ENCODE data around the gene RIMS1.

RIMS1 gene

DNA sequence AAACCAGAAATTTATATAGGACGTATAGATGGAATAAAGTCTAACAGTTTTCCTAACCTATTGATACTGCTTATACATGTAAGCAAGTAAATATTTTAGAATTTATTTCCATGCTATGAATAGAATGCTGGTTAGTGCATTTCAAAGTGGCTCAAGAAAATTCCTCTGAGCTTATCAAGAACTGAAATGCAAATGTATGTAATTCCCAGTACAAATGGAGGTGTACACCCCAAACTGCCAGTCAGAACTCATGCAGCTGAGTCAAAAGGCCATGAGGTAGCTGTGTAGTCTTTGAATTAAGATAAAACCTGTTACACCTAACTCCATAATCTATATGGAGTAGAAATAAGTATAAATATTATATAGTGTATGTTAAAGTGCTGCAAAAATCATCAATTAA, 503.3 kb downstream of the RIMS1 start:
- no peak for DNase-seq (ENCODE audit: extremely low read depth, low read depth)
- TF ChIP-seq, protein P1, sequence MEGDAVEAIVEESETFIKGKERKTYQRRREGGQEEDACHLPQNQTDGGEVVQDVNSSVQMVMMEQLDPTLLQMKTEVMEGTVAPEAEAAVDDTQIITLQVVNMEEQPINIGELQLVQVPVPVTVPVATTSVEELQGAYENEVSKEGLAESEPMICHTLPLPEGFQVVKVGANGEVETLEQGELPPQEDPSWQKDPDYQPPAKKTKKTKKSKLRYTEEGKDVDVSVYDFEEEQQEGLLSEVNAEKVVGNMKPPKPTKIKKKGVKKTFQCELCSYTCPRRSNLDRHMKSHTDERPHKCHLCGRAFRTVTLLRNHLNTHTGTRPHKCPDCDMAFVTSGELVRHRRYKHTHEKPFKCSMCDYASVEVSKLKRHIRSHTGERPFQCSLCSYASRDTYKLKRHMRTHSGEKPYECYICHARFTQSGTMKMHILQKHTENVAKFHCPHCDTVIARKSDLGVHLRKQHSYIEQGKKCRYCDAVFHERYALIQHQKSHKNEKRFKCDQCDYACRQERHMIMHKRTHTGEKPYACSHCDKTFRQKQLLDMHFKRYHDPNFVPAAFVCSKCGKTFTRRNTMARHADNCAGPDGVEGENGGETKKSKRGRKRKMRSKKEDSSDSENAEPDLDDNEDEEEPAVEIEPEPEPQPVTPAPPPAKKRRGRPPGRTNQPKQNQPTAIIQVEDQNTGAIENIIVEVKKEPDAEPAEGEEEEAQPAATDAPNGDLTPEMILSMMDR (IDR thresholded peaks at IDR 0.05; ENCODE audit: low read depth, low read length, missing control alignments): no peak
- no peak overlapping the region for H3K4me3 ChIP-seq (replicated peaks; ENCODE audit: low read depth, low read length)

DNA sequence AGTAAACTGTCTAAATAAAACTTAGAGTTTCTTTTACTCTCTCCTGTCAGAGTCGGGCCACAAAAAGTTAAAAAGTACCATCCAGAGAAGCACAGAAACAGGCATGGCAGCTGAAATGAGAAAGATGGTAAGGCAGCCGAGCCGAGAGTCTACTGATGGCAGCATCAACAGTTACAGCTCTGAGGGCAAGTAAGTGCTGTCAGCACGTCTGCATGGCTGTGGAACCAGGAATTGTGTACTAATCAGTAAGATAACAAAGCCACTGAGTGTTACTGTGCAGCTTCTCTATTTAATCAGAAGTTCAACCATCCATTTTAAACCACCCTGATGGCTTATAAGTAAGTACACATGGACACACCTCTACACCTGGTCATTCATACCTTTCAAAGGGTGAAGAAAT, 504.2 kb downstream of the RIMS1 start:
- no peak for DNase-seq (ENCODE audit: extremely low read depth, low read depth)
- TF ChIP-seq, protein P1 (IDR thresholded peaks at IDR 0.05; ENCODE audit: low read depth, low read length, missing control alignments): no peak
- H3K4me3 ChIP-seq (replicated peaks; ENCODE audit: low read depth, low read length): no peak overlapping the region

DNA sequence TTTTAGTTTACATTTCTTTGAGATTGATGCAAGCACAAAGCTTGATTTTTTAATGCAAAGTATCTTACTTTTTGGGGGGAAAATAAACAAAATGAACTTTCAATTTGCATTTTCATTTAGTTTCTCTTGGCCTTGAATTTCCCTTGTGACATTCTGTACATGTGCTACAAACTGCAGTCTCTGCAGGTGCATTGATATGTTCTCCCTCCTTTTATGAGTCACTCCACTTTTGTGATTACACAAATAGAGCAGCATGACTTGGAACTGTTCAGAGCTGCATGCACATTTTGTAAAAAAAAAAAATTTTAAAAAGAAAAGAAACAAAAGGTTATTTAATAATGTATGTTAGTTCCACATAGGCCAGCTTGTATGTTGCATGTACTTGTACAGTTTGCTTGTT, 515.5 kb downstream of the RIMS1 start:
- no peak for DNase-seq (ENCODE audit: extremely low read depth, low read depth)
- TF ChIP-seq, protein P1 (IDR thresholded peaks at IDR 0.05; ENCODE audit: low read depth, low read length, missing control alignments): no peak
- H3K4me3 ChIP-seq (replicated peaks; ENCODE audit: low read depth, low read length): no peak overlapping the region

DNA sequence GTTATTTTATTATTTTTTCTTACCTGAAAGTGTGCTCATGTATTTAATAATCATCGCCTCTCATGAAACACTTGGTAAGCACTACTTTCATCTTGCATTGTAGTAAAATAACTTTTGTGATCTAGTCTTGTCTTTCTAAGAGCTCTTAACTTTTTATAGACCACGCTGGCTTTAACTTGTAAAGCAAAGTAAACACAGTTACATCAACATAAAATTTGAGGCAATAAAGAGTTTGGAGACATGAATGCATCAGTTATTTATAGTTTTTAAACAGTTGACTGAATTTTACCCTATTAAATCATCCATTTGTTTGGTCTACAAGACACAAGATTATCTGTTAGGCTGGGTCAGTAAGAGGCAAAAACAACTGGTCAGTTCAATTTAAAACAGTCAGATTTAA, 517.1 kb downstream of the RIMS1 start:
- TF ChIP-seq, protein P1 (IDR thresholded peaks at IDR 0.05; ENCODE audit: low read depth, low read length, missing control alignments): no peak
- H3K4me3 ChIP-seq (replicated peaks; ENCODE audit: low read depth, low read length): no peak overlapping the region

DNA sequence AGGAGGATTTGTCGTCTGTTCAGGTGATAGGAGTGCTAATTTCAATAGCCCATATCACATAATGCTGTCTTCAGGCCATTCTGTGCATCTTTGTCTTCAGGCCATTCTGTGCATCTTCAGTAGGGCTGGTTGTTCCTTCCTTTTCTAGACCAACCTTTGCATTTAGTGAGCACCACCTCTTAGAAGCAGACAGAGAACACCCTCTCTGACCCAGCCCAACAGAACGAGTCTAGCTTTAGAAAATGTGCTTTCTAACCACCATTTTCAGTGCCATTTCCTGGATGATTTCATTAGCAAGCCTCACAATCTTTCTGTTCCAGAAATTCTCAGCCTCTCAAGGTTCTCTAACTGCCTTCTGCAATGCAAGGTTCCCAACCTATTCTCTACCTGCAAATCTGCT, 520.2 kb downstream of the RIMS1 start:
- TF ChIP-seq, protein P1 (IDR thresholded peaks at IDR 0.05; ENCODE audit: low read depth, low read length, missing control alignments): no peak

More for the DNA sequence above, 517.1 kb downstream of the RIMS1 start:
- DNase-seq (ENCODE audit: extremely low read depth, low read depth): no peak

DNA sequence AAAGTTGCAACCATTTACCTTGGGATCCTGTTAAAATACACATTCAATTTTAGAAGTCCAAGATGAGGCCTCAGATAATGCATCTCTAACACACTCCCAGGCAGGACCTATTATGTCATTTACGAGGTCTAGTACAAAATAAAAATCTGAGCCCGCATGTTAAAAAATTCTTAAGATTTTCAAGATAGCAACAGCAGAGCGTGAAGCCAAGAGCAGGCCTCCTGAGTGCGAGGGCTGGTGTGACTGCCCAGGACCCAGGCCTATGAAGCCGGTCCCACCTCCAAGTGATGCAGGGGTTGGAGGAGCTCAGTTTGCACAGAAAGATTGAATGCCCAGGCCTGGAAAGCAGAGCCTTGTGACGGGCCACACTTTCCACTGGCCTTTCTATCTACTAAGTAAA, 524.4 kb downstream of the RIMS1 start:
- TF ChIP-seq, protein P1 (IDR thresholded peaks at IDR 0.05; ENCODE audit: low read depth, low read length, missing control alignments): no peak
- H3K4me3 ChIP-seq (replicated peaks; ENCODE audit: low read depth, low read length): no peak overlapping the region
- DNase-seq (ENCODE audit: extremely low read depth, low read depth): no peak

More for the DNA sequence above, 520.2 kb downstream of the RIMS1 start:
- no peak for DNase-seq (ENCODE audit: extremely low read depth, low read depth)
- no peak overlapping the region for H3K4me3 ChIP-seq (replicated peaks; ENCODE audit: low read depth, low read length)

Measured in HFF-Myc (cell line).